Measurements from ENCODE around the gene CDH3.

GRCh38 chr16:68636818-68637217 is 8.3 kb upstream of the CDH3 start:
- no peak for TF ChIP-seq HSF1 (IDR thresholded peaks at IDR 0.05; ENCODE audit: low read depth, low read length)
- no peak for TF ChIP-seq NRF1 (conservative IDR thresholded peaks at IDR 0.05; ENCODE audit: low read depth, low read length)
- no peak for TF ChIP-seq GABPA (IDR thresholded peaks at IDR 0.05; ENCODE audit: low read depth)
- no peak for TF ChIP-seq CREB1 (IDR thresholded peaks at IDR 0.05; ENCODE audit: low read depth)
- TF ChIP-seq ATF7 (IDR thresholded peaks at IDR 0.05; ENCODE audit: low read depth), result no peak
- no peak for TF ChIP-seq SIX5 (IDR thresholded peaks at IDR 0.05; ENCODE audit: low read depth, low read length, severe bottlenecking)
